Fibroblast of villous mesenchyme (primary cell): ENCODE measurements around the gene SCTR. TPM values are rescaled to one million over a fixed set of nuclear protein-coding genes. Genes with fewer than 3 reads are reported as not detected.
A peak's percentile ranks its signal among the peaks of the same experiment; 100 is the strongest.

ENCODE experiments used
- DNase-seq: peaks from one replicate; pipeline ENCODE4 v3.0.0-alpha.2; 2010; ENCODE audit warnings: low read depth
- H3K4me3 ChIP-seq: 2 replicates; pipeline ENCODE4 v1.5.1; 2011; ENCODE audit warnings: low read depth, mild to moderate bottlenecking, low read length
- total RNA-seq: library from RNA; depleted of rRNA; stranded (reverse); fragments of >200 nt; gene quantifications from 2 replicates; pipeline ENCODE4 v1.2.3, GENCODE V29; 2012
- TF ChIP-seq, protein P1 (sequence below): IDR thresholded peaks from 2 replicates; pipeline ENCODE4 v1.5.1; 2012; ENCODE audit warnings: low read depth, mild to moderate bottlenecking, low read length; ENCODE audit not compliant: insufficient read depth

Gene SCTR
- total RNA-seq, 1 donor, result not detected

- peak within 1 kb of the TSS; percentile 61 for H3K4me3 ChIP-seq
- peak; percentile 37 for DNase-seq
- TF ChIP-seq, protein P1, sequence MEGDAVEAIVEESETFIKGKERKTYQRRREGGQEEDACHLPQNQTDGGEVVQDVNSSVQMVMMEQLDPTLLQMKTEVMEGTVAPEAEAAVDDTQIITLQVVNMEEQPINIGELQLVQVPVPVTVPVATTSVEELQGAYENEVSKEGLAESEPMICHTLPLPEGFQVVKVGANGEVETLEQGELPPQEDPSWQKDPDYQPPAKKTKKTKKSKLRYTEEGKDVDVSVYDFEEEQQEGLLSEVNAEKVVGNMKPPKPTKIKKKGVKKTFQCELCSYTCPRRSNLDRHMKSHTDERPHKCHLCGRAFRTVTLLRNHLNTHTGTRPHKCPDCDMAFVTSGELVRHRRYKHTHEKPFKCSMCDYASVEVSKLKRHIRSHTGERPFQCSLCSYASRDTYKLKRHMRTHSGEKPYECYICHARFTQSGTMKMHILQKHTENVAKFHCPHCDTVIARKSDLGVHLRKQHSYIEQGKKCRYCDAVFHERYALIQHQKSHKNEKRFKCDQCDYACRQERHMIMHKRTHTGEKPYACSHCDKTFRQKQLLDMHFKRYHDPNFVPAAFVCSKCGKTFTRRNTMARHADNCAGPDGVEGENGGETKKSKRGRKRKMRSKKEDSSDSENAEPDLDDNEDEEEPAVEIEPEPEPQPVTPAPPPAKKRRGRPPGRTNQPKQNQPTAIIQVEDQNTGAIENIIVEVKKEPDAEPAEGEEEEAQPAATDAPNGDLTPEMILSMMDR, result no peak
These were observed 20.0 kb upstream of the SCTR start, which contains the start of gene CFAP221 for GRCh38 chr2:119544075-119544938. CFAP221 (plus strand) TSS chr2:119544449; CDS start chr2:119546132, 1,683 bp downstream.

DNA sequence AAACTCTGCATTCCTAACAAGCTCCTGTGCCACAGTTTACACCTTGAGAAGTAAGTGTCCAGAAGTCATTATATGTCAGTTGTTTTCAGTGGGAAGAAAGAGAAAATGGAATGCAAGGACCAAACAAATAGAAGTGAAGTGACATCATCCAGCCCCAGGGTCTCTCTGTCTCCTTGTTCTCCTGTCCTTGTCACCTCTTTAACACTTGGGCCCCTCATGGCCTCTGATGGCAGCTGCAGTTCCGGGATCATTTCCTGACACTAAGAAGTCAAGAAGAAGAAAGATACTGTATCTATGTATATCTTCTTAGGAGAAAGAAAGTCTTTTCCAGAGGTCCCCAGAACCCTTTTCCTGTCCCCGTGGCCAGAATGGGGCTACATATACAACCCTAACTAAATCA is 17.2 kb upstream of the SCTR start:
- TF ChIP-seq, protein P1, result no peak
- no peak overlapping the region for H3K4me3 ChIP-seq
- DNase-seq, result no peak

DNA sequence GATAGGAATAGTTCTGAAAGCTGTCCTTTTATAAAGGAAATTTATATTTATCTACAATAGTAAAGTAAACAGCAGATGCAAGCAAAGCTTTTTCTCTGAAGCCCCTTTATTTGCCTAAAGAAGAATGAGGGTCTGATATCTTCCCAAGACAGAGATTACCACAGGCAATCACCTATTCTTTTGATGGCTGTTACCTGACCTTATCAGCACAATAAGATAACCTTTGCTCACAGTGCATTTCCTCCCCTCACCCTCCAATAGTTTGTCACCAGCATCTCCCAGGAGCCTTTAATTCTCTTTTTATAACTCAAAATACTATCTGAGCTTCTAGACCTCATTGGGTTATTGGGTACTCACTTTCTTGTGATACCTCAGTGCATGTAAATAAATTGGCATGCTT is 13.5 kb upstream of the SCTR start:
- TF ChIP-seq, protein P1, result no peak
- no peak overlapping the region for H3K4me3 ChIP-seq
- DNase-seq, result no peak

DNA sequence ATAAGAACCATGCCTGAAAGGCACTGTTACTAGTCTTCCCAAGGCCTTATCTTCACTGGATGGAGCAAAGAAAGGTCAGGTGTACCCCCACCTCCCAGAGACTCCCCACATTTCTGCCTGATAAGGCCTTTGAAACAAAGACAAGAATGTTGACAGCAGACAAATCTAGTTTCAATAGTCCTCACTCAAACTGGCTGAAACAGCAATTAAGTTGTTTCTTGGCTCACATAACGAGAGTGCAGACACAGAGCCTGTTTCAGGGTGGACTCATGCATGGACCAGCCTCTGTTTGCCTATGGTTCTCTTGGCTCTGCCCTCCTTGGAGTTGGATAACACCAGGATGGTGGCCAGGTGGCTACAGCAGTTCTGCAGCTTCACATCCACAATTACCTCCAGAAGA is 12.4 kb upstream of the SCTR start:
- TF ChIP-seq, protein P1, result no peak

GRCh38 chr2:119536211-119536610 is 11.9 kb upstream of the SCTR start:
- DNase-seq, result no peak
- H3K4me3 ChIP-seq, result no peak overlapping the region
- TF ChIP-seq, protein P1, result no peak

More for the DNA sequence above, 12.4 kb upstream of the SCTR start:
- DNase-seq, result no peak
- H3K4me3 ChIP-seq, result no peak overlapping the region

DNA sequence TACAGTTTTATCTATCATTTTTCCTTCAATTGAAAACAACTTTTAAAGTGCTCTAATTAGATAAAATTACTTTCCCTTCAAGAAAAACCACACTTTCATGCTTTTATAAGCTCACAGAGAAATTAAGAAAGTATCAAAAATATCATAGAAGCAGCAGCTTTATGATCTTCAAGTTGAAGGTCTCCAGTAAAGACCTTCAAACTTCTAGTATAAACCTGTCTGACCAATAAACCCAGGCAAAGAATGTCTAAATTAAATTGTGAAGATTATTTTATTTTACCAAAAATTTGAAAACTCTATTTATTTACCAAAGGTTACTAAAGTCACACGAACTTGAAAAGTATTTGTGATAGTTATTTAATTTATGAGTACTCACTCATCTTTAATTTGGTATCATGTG is 9.3 kb upstream of the SCTR start:
- TF ChIP-seq, protein P1, result no peak
- H3K4me3 ChIP-seq, result no peak overlapping the region
- DNase-seq, result no peak

DNA sequence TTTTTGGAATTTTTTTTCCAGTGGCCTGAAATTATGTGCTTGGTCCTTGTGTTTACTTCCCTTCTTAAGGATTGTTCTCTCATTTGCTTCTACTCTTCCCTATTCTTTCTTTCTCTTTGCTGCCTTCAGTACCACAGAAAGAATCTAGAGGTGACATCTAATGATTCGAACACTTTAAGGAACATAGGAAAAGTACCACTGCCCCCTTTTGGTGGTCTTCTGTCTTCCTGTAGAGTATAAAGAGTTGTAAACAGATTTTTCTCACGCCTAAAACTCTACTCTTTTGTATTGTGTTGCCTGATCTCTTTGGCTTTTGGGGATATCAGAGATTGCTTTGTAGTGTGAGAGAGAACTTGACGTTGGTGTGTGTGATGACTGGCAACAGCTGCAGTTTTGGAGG is 7.0 kb upstream of the SCTR start:
- TF ChIP-seq, protein P1, result peak; percentile 7
- no peak for DNase-seq
- no peak overlapping the region for H3K4me3 ChIP-seq
